Activated CD8-positive, alpha-beta memory T cell treated with anti-CD3 and anti-CD28 coated beads for 36 hours (primary cell): ENCODE results near the gene ANKMY1. TPM values are rescaled to one million over a fixed set of nuclear protein-coding genes. Genes with fewer than 3 reads are reported as not detected.
"Not testable (repeated sequence)": the region's sequence is repeated elsewhere in the genome, so short reads cannot be mapped to it uniquely, and the experiment has no call there.

Experiments
- CTCF ChIA-PET: fragments of 350-600 bp; sonication (Branson Sonifier 250); formaldehyde crosslinking; loops from one replicate; lab custom pipeline; 2021; ENCODE audit warnings: antibody characterized with exemption; lab: Charles Lee
- POLR2A ChIA-PET: fragments of 350-600 bp; sonication (Branson Sonifier 250); formaldehyde crosslinking; loops from one replicate; lab custom pipeline; 2021; ENCODE audit warnings: antibody characterized with exemption; lab: Charles Lee
- total RNA-seq, 2 experiments: library from RNA; stranded (reverse); gene quantifications; one replicate each; pipeline ENCODE4 v1.2.3, GENCODE V29; 2021

The ANKMY1 gene
- total RNA-seq, 2 experiments from 2014 or later, result 21.1 to 23.0 TPM

DNA sequence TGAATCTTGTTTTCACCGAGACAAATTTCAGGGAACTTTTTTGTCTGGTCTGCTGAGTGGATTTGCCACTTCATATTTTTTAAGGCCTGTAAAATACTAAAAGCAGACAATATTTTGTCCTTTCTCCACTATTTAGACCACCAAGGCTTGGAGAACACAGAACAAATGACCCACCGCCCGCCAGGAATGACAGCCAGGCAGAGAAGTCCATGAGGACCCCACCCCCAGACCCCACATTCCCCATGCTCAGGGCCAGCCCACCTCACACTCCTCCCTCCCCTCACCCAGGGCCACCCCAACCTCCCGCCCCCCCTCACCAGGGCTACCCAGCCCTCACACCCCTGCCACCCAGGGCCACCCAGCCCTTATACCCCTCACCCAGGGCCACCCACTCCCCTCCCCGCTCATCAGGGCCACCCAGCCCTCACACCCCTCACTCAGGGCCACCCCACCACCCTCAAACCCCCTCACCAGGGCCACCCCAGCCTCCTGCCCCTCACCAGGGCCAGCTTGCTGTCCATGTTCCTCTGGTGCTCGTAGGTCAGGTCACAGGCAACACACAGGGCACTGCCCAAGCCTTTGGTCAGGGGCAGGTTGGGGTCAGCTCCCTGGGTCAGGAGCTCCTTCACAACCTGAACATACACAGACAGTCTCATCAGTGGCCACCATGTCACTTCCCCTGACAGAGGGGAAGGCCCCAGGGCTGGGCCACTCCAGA is 50.6 kb downstream of the ANKMY1 start:
- ChIA-PET CTCF (interaction anchor here (0.7 kb wide), 1 partner anchor 1363 kb away, joined by 3 read pairs; no protein-coding TSS in a partner anchor), POLR2A (no interaction called here)

- POLR2A ChIA-PET, result no interaction called here
- CTCF ChIA-PET, result interaction anchor here (0.7 kb wide), 1 partner anchor 1364 kb away, joined by 3 read pairs; no protein-coding TSS in a partner anchor
Measured at GRCh38 chr2:240506406-240507059, 51.3 kb downstream of the ANKMY1 start.

- ChIA-PET POLR2A (no interaction called here), CTCF (no interaction called here)
Measured at GRCh38 chr2:240505910-240506309, 51.9 kb downstream of the ANKMY1 start.

DNA sequence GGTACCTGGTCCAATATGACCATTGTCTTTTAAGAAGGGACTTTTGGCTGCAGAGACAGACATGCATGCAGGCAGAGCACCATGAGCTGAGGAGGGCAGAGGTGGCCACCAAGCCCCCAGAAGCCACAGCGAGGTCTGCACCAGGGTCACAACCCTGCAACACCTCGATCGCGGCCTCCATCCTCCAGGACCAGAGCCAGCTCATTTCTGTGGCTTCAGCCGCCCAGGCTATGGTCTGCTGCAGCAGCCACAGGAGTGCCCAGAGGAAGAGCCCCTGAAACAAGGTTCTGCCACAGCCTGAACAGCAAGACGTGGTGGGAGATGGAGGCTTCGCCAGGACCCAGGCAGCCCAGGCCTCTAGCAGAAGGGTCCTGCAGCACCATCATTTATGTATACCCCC is 53.9 kb downstream of the ANKMY1 start:
- CTCF ChIA-PET, result interaction anchor here (2.1 kb wide), 1 partner anchor 10 kb away, joined by 5 read pairs; no protein-coding TSS in a partner anchor
- POLR2A ChIA-PET, result no interaction called here

DNA sequence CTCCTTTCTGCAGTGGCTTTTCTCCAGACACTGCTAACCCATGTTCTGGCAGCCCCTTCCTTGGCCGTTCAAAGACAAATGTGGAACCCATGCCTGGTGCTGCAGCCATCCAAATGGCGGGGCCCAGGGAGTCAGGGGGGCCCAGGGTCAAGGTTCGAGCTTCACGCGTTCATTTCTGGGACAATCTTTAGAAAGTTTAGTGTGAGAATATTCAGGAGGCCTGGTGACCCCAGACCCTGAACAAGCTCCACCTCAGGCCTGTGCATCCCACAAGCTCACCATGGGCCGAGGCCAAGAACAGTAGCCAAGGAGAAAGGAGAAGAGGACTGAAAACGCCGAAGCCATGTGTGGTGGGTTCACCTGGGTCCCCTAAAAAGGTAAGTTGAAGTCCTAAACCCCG is 54.4 kb downstream of the ANKMY1 start:
- CTCF ChIA-PET, result interaction anchor here (2.1 kb wide), 1 partner anchor 10 kb away, joined by 5 read pairs; no protein-coding TSS in a partner anchor

DNA sequence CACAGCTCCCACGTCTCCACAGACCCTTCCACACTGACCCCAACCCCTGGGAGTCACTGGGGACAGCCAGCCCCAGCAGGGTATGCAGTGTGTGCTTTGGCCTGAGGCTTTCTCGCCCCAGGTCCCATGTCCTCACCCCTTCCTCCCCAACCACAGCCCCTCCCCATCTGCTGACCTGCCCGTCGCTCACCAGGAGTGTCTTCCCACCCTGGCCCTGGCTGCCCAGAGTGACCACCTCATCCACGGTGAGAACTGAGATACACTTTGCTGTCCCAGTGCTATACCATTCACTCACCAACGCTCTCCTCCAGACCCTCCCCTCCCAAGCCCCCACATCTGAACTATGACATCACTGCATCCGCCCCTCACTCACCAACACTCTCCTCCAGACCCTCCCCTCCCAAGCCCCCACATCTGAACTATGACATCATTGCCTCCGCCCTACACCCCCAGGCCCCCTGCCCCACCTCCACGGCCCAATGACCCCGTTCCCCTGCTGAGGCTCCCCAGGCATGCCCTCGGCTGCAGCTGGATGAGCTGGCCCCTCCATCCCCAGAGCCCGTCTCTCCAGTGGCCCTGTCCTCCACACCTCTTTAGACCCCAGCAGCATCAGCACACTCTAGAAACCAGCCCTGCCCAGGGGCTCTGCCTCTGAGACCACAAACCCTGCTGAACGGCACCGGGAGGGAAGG is 55.2 kb downstream of the ANKMY1 start:
- ChIA-PET CTCF (interaction anchor here (2.1 kb wide), 1 partner anchor 11 kb away, joined by 5 read pairs; no protein-coding TSS in a partner anchor), POLR2A (no interaction called here)

More for the DNA sequence above, 54.4 kb downstream of the ANKMY1 start:
- POLR2A ChIA-PET, result no interaction called here

DNA sequence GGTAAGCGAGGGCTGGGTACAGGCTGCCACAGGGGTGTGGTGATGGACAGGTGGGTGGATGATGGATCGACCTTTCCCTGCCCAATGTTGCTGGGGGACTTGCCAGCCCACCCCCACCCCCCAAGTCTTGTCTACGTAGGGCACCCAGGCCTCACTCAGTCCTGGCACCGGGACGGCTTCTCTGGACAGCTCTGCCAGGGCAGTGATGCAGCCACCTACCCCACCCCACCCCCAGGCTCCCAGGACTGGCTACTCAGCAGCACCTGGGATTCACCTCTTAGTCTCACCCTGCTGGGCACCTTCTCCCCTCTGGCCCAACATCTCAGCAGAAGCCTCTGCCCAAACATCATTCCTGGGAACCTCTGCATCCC is 55.7 kb downstream of the ANKMY1 start:
- CTCF ChIA-PET, result no interaction called here
- POLR2A ChIA-PET, result no interaction called here

DNA sequence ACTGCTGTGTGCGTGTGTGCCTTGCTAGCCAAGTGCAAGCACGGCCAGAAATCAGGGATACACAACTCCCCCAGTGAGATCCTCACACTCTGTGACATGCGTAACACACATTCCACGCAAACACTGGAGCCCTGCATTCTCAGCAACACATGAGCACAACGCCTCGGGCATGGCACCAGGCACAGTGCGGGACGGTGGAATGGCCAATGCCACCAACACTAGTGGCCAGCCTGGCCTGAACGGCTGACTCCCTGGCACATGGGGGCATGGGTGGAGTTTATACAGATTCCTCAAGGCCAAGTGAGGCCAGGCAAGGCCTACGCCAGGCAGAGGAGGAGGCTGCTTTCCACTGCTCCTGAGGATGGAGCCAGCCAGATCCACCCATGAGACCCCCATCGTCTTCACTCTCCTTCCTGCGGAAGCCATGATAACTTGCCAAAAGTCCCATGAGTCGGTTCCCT is 56.2 kb downstream of the ANKMY1 start:
- POLR2A ChIA-PET, result no interaction called here
- CTCF ChIA-PET, result no interaction called here

DNA sequence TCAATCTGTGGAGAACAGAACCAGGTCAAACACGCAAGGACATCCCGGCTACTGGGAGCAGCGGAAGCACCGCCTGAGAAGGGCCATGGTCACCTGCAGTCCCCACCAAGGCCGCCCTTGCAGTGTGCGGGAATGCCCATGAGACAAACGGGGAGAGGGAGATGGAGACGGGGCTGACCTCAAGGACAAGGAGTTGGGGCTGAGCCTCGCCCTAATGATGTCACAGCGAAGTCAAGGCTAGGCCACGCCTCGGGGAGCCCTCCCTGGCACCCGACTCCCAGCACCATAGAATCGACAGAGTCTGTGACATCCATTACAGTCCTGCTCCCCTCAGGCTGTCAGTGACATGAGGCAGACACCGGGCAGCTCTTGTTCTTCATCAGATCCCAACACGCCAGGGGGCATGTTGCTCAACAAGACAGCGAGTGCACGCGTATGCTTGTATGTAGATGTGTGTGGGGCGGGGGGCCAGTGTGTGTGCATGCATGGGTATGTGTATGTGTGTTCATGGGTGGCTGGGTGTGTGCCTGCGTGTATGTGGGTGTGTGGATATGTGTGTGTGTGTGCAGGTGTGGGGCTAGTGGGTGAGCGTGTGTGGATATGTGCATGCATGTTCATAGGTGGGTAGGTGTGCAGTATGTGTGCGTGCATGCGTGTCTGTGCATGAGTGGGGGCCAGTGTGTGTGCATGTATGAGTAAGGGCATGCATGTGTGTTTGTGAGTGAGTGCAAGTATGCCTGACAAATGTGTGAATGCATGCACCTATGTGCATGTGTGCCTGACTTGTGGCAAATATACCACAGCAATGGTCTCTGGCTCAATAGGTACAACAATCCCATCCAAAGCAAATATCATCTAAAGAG is 57.0 kb downstream of the ANKMY1 start:
- ChIA-PET CTCF (no interaction called here), POLR2A (no interaction called here)

DNA sequence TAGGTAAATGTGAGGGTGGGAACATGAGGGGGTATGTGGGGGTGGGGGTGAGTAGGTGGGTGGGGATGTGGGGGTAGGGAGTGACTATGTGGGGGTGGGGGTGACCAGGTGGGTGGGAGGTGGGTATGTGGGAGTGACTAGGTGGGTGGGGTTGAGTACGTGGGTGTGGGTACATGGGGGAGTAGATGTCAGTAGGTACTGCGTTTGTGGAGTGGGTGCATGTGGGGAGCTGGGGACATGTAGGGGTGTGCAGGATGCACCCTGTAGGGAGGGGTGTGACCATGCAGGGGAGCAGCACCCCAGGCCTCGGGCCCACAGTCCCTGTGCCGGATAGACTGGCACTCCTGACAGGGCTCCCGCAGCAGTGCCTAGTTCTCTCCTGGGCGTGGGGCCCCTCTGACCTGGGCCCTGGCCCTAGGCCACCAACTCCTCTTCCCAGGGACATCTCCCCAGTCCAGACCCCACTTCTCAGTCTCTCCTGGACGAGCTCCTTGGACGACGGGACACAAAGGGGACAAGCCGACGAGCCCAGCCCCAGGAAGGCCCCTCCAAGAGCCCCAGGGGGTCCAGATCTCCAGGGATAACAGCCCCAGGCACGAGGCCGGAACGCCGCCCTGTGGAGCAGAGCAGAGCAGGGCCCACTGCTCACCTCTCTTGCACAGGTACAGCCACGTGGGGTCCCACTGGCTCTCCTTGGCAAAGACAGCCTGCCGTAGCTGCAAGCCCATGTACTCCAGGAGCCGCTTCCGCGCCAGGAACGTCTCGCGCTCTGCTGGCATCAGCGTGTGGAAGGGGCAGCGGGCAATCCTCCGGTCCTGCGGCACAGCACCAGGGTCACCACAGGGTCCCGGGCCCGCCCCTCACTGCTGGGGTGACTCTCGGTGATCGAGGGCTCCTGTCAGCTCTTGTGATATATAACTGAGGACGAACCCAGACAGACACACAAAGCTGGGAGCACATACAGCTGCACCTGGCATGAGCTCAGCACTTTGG is 58.2 kb downstream of the ANKMY1 start:
- CTCF ChIA-PET, result no interaction called here
- POLR2A ChIA-PET, result no interaction called here

DNA sequence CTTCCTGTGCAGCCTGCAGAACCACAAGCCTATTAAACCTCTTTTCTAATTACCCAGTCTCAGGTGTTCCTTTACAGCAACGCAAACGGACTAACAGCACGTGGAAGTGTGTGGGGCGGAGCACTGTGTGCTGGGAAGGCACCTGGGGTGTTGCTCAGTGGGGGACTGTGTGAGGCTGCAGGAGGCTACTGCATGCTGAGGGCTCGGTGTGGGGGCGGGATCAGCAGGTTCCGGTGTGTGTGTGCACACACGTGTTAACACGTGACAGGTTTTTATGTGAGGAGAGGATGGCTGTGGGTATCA is 58.9 kb downstream of the ANKMY1 start:
- POLR2A ChIA-PET, result no interaction called here

GRCh38 chr2:240498171-240498957 is 59.4 kb downstream of the ANKMY1 start:
- CTCF ChIA-PET, result no interaction called here
- POLR2A ChIA-PET, result no interaction called here

More for the DNA sequence above, 58.9 kb downstream of the ANKMY1 start:
- CTCF ChIA-PET, result no interaction called here

DNA sequence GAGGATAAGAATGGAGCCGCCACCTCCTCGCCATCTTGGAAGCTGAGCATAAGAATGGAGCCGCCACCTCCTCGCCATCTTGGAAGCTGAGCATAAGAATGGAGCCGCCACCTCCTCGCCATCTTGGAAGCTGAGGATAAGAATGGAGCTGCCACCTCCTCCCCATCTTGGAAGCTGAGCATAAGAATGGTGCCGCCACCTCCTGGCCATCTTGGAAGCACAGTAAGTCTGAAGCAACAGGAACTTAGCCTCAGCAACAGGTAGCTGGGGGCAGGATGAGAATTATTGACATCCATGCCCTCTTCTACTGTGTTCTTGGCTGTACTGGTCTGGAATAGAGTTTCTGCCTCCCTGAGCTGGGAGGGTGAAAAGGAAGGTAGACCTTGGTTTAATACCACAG is 60.7 kb downstream of the ANKMY1 start:
- CTCF ChIA-PET, result interaction anchor here (0.6 kb wide), 1 partner anchor 667 kb away, joined by 3 read pairs; no protein-coding TSS in a partner anchor
- POLR2A ChIA-PET, result not testable (repeated sequence)

- POLR2A ChIA-PET, CTCF ChIA-PET: not testable (repeated sequence)
Measured at GRCh38 chr2:240494942-240495341, 62.8 kb downstream of the ANKMY1 start.

- CTCF ChIA-PET, result no interaction called here
- POLR2A ChIA-PET, result no interaction called here
Measured at GRCh38 chr2:240494194-240494793, 63.5 kb downstream of the ANKMY1 start.

GRCh38 chr2:240491483-240491882 is 66.3 kb downstream of the ANKMY1 start:
- CTCF ChIA-PET, result interaction anchor here (0.6 kb wide), 2 partner anchors 23 to 219 kb away, joined by 3 to 4 read pairs; no protein-coding TSS in a partner anchor
- POLR2A ChIA-PET, result no interaction called here

DNA sequence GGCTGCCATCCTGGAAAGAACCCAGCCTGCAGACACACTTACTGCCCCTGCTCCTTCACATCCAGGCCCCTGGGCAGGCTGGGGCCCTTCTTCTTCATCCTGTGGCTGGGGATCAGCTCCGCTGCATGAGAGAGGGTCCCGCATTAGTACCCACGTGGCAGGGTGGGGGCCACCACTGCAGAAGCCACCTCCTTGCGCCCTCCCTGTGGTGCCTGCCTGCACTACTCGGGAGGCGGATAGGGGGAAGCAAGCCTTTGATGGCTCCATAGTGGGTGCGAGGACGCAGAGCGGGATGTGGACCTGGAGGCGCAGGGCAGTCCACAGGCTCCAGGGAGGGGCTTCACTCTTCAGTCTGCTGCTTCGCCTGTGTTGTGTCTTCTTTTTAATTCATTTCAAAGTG is 75.6 kb downstream of the ANKMY1 start:
- POLR2A ChIA-PET, result no interaction called here

More for the DNA sequence above, 75.6 kb downstream of the ANKMY1 start:
- CTCF ChIA-PET, result no interaction called here
